Globus pallidus (tissue), 1 donor: ENCODE results near the gene RTN4.
"Not testable (repeated sequence)": the region's sequence is repeated elsewhere in the genome, so short reads cannot be mapped to it uniquely, and the experiment has no call there.

Source experiments
- DNase-seq: peaks from one replicate; pipeline ENCODE4 v3.0.0-alpha.2; 2015; ENCODE audit warnings: low spot score

Gene RTN4, protein sequence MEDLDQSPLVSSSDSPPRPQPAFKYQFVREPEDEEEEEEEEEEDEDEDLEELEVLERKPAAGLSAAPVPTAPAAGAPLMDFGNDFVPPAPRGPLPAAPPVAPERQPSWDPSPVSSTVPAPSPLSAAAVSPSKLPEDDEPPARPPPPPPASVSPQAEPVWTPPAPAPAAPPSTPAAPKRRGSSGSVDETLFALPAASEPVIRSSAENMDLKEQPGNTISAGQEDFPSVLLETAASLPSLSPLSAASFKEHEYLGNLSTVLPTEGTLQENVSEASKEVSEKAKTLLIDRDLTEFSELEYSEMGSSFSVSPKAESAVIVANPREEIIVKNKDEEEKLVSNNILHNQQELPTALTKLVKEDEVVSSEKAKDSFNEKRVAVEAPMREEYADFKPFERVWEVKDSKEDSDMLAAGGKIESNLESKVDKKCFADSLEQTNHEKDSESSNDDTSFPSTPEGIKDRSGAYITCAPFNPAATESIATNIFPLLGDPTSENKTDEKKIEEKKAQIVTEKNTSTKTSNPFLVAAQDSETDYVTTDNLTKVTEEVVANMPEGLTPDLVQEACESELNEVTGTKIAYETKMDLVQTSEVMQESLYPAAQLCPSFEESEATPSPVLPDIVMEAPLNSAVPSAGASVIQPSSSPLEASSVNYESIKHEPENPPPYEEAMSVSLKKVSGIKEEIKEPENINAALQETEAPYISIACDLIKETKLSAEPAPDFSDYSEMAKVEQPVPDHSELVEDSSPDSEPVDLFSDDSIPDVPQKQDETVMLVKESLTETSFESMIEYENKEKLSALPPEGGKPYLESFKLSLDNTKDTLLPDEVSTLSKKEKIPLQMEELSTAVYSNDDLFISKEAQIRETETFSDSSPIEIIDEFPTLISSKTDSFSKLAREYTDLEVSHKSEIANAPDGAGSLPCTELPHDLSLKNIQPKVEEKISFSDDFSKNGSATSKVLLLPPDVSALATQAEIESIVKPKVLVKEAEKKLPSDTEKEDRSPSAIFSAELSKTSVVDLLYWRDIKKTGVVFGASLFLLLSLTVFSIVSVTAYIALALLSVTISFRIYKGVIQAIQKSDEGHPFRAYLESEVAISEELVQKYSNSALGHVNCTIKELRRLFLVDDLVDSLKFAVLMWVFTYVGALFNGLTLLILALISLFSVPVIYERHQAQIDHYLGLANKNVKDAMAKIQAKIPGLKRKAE

DNA sequence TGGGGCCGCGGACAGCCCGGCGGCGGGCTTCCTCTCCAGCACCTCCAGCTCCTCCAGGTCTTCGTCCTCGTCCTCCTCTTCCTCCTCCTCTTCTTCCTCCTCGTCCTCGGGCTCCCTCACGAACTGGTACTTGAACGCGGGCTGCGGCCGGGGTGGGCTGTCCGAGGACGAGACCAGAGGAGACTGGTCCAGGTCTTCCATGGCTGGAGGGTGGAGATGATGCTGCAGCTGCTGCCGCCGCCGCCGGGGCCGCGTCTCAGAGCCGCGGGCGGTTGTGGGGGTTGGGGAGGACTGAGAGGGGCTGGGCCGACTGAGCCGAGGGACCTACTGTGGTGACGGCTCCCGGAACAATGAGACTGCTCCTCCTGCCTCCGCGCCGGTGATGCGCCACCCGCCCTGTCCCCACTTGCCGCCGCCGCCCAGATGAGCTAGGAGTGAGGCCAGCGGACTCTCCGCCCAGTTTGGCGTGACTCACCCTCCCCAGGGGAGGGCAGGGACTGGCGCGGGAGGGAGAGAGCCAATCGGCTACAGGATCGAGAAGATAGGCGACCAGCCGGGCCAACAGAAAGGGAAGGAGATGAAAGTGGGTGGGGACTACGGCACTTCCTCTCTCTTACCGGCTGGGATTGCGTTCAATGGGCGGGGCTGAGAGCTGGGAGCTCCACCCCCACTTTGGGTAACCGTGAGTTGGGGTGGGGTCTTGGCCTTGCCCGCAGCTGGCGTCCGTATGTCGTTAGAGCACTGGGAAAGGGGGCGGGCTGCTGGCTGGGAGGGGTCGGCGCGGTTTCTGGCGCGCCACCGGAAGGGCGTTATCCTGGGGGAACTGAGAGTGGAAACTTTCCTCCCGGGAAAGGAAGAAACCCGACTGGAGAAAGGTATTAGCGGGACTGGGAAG, at the start of gene RTN4:
Gene RTN4, minus strand, starts transcription at position 352 of the 895 bp plus-strand sequence. Its CDS starts 151 bp downstream, at position 201.
- DNase-seq = peak; percentile 99

DNA sequence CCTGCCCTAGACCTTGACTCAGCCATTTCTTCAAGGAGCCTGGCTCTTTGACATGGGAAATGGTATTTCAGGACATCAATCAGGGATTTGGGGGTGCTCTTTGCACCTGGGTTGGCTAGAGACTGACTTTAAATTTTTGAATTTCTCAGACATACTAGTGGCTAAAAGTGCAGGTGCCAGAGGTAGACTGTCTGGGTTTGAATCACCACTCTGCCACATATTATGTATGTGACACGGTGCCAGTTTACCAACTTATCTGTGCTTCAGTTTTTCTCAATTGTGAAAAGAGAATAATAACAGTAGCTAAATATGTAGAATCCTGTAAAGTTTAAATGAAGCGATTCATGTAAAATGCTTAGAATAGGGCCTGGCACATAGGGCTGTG, 49.2 kb upstream of the RTN4 start:
- DNase-seq = no peak

DNA sequence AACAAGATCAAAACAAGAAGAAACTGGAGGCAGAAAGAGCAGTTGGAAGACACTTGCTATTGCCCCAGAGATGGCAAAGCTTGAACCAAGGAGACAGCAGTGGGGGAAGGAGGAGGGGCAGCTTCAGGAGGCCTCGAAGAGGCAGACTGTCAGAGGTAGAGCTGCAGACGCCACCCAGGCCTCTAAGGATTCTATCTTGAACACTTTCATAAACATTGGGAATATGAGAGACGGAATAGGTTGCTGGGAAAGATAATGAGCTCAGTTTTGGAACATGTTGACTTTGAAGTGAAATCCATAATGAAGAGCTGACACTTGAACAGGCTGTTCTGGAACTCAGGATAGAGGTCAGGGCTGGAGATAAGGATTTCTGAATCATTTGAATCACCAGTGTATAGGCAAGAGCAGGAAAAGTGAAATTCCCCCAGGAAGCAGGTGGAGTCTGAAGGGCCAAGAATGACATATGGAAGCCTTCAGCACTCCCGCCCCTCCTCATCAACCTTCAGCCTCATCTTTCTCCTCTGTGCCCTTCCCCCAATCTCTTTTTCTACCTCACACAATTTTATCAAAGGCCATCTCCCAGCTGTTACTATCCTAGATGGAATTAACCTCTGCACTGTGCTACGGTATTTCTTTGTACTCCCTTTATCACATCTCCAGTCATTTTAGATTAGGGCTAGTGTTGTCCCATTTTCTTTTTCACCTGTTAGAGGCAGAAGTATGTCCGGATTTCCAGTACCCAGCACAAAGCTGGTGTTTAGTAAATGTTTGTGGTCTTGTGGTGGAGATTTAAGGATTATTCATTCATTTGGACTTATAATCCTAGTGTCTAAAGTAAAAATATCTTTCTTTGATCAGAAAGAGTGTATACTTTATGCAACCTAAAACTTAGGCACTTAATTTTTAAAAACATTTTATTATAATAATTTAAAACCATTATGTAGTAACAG, 47.5 kb upstream of the RTN4 start:
- DNase-seq = no peak

DNA sequence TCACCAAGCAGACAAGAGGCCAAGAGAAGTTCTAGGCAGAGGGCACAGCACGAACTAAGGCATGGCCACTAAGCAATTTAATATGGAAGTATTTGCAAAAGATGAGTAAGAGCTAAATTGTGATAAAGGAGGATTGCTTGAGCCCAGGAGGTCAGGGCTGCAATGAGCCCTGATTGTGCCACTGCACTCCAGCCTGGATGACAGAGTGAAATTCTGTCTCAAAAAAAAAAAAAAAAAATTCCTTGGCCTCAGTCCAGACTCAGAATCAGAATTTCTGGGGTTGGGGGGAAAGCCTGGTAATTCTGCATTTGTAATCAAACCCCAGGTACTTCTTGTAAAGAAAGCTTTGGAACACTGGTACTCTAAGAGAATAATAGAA, 46.8 kb upstream of the RTN4 start:
- no peak for DNase-seq

DNA sequence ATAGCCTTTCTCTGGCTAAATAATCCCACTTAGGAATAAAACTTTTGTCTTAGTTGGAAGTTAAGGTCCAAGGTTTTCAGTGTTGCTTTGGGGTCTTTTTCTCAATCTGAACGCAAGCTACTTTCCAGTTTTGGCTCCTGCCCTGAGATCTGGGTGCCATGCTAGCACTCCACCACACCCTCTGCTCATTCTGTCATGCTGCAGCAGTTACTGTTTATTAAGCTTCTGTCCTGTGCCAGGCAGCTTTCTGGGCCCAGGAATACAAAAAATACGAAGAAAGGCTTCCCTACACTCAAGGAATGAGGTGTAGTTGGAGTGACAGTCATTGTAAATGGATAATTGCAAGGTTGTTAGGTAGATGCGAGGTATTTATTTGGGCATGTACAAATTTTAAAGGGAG, 46.3 kb upstream of the RTN4 start:
- no peak for DNase-seq

DNA sequence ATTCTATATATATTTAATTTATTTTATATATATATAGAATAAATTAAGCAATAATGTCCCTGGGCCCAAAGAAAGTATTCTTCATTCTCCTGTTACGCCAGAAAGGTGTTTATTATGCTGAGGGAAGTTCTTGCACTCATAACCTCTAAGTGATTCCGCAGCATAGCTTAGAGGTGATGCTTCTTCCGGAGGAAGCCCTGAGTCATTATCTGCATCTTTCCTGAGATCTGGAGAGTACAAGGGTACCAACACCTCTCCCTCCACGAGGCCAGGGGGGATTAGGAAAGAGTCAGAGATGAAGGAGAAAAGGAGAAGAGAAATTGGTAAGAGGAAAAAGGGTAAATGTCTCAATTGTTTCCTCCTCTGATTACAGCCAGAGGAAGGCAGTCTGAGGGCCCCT, 43.1 kb upstream of the RTN4 start:
- DNase-seq = no peak

DNA sequence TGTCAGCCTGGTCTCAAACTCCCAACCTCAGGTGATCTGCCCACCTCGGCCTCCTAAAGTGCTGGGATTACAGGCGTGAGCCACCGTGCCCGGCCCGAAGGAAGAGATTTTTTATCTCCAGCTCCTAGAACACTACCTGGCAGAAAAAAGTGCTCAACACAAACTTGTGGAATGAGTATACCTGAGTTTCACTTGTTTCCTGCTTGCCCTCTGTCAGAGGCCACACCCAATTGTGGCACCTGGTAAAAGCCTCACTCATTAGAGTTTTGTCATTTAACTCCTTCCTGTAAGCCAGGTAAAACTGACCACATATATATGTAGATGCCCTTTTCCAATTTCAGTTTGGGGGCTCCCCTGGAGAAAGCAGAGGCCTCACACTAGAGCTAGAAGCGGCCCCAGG, 42.2 kb upstream of the RTN4 start:
- no peak for DNase-seq

DNA sequence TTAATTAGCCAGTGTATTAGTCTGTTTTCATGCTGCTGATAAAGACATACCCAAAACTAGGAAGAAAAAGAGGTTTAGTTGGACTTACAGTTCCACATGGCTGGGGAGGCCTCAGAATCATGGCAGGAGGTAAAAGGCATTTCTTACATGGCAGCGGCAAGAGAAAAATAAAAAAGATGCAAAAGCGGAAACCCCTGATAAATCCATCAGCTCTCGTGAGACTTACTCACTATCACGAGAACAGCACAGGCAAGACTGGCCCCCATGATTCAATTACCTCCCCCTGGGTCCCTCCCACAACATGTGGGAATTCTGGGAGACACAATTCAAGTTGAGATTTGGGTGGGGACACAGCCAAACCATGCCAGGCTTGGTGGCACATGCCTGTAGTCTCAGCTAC, 41.4 kb upstream of the RTN4 start:
- DNase-seq = not testable (repeated sequence)

DNA sequence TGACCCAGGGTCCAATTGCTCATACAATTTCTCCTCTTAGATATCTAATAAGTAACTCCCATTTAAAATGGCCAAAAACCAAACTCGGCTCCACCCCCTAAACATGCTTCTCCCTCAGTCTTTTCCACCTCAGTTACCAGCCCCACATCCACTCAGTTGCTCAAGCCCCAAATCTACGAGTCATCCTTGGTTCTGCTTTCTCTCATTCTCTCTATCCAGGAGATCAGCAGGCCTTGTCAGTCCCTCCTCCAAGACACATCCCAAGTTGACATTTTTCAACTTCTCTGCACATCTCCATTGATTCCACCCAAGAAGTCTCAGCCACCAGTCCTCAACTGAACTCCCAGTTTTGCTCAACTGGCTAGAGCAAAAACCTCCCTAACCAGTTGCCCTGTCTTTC, 40.5 kb upstream of the RTN4 start:
- no peak for DNase-seq

DNA sequence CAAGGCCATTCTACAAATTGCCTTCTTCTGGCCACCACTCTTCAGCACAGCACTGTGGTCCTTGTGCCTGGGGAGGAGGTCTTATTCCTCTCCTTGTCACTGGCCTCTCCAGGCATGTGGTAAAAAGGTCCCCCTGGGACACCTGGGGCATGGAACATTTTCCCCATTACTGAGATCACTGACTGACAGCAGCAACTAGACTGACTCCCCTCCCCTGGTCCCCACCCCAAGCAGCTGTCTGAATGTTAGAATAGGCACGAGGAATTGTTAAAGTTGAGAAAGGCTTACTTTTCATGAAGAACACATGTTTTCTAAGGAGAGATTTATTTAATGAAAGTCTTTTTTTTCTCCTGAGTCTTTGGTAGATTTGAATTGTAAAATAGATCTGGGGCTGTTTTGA, 39.5 kb upstream of the RTN4 start:
- DNase-seq = no peak

DNA sequence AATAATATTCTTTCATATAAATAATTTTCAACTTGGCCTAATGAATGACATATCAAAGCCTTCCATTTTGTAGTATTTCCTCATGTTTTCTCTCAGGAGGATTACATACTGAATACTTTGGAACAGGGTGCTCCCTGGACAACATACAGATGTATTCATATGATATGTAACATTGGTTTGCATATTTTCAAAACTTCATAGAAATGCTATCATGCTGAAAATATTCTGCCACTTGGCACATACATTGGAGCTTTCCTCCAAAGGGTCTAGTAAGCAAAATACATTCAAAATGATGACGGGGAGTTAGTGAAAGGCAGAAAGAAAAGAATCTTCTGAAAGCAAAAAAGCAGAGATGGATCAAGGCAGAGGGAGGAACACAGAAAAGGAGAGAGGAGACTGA, 38.1 kb upstream of the RTN4 start:
- no peak for DNase-seq

DNA sequence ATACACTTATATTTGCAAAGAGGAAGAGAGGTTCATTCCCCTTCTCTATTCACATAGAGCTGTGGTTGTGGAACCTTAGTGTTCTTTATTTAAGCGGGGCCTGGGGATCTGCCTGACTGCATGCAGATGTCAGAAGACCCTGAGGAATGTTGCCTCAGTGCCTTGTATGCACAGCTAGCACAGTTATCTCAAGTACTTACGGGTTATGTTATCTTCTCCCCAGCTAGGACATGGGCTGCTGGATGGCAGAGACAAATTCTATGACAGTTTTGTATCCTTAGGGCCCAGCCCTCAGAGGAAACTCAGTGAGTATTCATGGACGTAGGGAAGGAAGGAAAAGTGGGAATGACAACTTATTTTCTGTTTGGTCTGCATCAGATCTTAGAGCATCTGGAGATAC, 37.7 kb upstream of the RTN4 start:
- DNase-seq = no peak

DNA sequence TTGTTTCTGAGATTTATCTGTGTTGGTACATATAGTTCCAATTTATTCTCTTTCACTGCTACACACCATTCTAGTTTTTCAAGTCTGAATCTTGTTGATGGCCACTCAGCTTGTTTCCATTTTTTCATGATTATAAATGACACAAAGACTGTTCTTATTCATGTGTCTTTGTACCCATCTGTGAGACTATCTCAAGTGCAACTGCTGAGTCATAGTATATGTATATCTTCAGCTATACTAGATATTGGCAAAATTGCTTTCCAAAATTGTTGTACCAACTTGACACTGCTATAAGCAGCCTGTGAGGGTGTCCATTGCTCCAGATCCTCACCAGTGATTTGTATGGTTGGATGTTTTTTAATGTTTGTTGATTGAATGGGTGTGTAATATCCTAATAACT, 37.2 kb upstream of the RTN4 start:
- no peak for DNase-seq

DNA sequence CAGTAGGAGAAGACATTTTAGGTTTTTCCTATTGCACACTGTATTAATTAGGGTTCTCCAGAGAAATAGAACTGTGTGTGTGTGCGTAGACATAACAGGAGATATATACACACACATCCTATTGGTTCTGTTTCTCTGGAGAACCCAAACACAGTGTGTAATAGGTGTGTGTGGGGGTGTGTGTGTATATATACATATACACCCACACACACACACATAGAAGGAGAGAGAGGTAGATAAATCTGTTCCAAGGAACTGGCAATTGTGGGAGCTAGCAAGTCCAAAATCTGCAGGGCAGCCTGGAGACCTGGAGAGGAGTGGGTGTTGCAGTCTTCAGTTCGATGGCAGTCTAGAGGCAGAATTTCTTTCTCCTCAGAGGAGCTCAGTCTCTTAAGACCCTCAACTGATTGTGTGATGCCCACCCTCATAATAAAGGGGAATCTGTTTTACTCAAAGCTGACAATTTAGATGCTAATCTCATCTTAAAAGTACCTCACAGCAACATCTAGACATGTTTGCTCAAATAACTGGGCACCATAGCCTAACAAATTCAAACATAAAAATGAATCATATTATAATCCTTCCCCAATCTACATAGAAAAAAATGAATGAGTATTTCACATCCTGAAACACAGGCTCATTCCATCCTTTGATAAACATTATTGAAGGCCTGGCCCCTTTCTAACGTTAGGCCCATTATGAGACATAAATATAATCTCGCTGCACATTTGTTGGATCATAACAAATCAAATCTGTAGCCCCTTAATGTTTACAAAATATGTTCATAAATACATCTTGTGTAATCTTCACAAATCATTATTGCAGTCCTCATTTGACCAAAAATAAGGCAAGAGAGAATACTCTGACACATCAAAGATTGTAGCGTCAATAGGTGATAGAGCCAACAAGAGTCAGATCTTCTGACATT, 35.1 kb upstream of the RTN4 start:
- no peak for DNase-seq

DNA sequence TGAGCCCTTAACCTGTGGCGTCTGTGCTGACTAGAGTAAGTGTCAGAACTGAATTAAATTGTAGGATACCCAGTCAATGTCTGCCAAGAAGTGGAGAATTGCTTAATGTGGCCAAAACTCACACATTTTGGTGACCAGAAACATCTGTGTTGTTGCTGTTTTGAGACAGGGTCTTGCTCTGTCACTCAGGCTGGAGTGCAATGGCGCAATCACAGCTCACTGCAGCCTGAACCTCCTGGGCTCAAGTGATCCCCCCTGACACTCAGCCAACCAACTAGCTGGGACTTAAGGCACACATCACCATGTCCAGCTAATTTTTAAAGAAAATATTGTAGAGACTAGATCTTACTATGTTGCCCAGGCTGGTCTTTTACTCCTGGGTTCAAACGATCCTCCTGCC, 34.4 kb upstream of the RTN4 start:
- DNase-seq = no peak

DNA sequence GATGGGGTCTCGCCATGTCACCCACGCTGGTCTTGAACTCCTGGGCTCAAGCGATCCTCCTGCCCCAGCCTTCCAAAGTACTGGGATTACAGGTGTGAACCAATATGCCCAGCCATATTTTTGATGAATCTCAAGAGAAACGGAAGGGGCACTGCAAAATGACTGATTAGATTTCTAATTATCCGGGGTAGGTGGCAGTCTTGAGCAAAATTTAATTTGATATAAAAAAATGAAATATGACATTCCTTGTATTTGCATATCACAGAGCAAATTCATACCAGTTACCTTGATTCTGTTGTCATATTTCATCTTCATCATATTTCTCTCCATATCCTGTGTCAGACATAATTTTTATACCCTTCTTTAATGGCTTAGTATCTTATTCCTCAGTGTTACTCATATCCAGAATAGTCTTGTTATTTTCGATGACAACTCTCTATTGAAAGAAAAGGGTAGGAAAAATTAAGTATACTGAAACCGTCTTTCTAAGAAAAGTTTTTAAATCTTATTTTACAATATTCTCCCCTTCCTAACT, 30.0 kb upstream of the RTN4 start:
- DNase-seq = no peak

DNA sequence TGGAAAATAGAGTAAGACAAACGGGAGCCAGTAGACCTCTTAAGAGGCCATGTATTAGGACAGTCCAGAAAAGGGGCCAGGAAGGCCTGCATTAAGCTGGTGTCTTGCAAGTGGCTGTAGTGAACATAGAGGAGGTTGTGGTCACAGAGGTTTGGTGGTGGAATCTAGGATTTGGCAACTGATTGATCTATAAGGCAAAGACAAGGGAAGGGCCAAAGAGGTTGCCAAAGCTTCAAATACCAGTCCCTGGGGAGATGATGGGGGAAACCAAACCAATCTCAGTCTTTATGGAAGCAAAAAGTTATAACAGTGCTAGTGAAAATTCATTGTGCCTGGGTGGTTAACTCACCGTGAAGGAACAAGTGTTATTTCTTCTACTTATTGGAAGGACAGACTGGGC, 28.7 kb upstream of the RTN4 start:
- DNase-seq = no peak

DNA sequence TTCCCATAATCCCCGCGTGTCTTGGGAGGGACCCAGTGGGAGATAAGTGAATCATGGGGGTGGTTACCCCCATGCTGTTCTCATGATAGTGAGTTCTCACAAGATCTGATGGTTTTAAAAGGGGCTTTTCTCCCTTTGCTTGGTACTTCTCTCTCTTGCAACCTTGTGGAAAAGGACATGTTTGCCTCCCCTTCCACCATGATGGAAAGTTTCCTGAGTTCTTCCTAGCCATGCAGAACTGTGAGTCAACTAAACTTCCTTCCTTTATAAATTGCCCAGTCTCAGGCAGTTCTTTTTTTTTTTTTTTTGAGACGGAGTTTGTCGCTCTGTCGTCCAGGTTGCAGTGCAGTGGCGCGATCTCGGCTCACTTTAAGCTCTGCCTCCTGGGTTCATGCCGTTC, 26.5 kb upstream of the RTN4 start:
- no peak for DNase-seq

DNA sequence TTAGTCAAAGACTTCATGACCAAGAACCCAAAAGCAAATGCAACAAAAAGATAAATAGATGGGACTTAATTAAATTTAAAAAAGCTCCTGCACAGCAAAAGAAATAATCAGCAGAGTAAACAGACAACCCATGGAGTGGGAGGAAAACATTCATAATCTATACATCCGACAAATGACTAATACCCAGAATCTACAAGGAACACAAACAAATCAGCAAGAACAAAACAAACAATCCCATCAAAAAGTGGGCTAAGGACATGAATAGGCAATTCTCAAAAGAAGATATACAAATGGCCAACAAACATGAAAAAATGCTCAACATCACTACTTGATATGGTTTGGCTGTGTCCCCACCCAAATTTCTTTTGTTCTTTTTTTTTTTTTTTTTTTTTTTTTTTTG, 25.8 kb upstream of the RTN4 start:
- DNase-seq = not testable (repeated sequence)
